Gastrocnemius medialis (tissue), 4 donors: Measurements from ENCODE around the gene SLC25A52. TPM values are rescaled to one million over a fixed set of nuclear protein-coding genes. Genes with fewer than 3 reads are reported as not detected.

ENCODE experiments used
- ATAC-seq, 2 donors: fragments of 150-250 bp; one replicate each; pipeline ENCODE4 v1.9.1; 2016
- DNase-seq, 2 donors: peaks; one replicate each; pipeline ENCODE4 v3.0.0-alpha.2; 2019
- H3K27ac ChIP-seq, 4 donors: fragments of 200-600 bp; sonication (generic); 1 replicate in 1 of 4; 2 replicates in 3 of 4; pipeline ENCODE4 v1.5.1; 2016 to 2018; ENCODE audit warnings: mild to moderate bottlenecking in 2 of 4, moderate library complexity in 1 of 4
- H3K27me3 ChIP-seq, 3 donors: fragments of 200-600 bp; sonication (generic) in 2 of 3; 1 replicate in 1 of 3; 2 replicates in 2 of 3; pipeline versions ENCODE4 v1.5.1 to v1.6.0; 2016 to 2019; ENCODE audit warnings: mild to moderate bottlenecking in 1 of 3, moderate library complexity in 1 of 3
- H3K36me3 ChIP-seq, 2 donors: fragments of 200-600 bp; sonication (generic) in 1 of 2; one replicate each; pipeline ENCODE4 v1.5.1; 2017 to 2018
- H3K4me1 ChIP-seq, 2 donors: fragments of 200-600 bp; sonication (generic) in 1 of 2; one replicate each; pipeline ENCODE4 v1.5.1; 2016 to 2017; ENCODE audit warnings: mild to moderate bottlenecking in 2 of 2
- H3K4me3 ChIP-seq, 4 donors: fragments of 200-600 bp; sonication (generic) in 3 of 4; 1 replicate in 1 of 4; 2 replicates in 3 of 4; pipeline ENCODE4 v1.5.1; 2016 to 2019; ENCODE audit warnings: mild to moderate bottlenecking in 2 of 4
- H3K9me3 ChIP-seq, 3 donors: fragments of 200-600 bp; sonication (generic) in 2 of 3; 1 replicate in 1 of 3; 2 replicates in 2 of 3; pipeline ENCODE4 v1.5.1; 2016 to 2019
- CTCF ChIP-seq, 5 experiments: fragments of 450-650 bp in 3 of 5; fragments of 200-600 bp in 2 of 5; sonication (generic) in 2 of 5; IDR thresholded peaks in 4 of 5; conservative IDR thresholded peaks in 1 of 5; 1 replicate in 4 of 5; 2 replicates in 1 of 5; pipeline ENCODE4 v1.5.1; 2016 to 2019; ENCODE audit warnings: antibody characterized with exemption in 5 of 5, mild to moderate bottlenecking in 3 of 5, moderate library complexity in 3 of 5
- POLR2A ChIP-seq, 2 donors: fragments of 450-650 bp; IDR thresholded peaks; one replicate each; pipeline ENCODE4 v1.6.1; 2017; ENCODE audit warnings: antibody characterized with exemption in 2 of 2, mild to moderate bottlenecking in 2 of 2, moderate library complexity in 2 of 2
- in situ Hi-C, 4 donors: fragments of 200-750 bp; cut with MboI; loops; one replicate each; pipeline versions ENCODE4 v1.15.0 to v1.8.0; 2017; ENCODE audit warnings: low sequenced_read_pairs in 4 of 4
- intact Hi-C: fragments of 100-400 bp; cut with DNase I; formaldehyde crosslinking; loops from one replicate; pipeline ENCODE4 v1.15.1; 2023; ENCODE audit warnings: low total_unique reads
- total RNA-seq, 4 donors: library from RNA; depleted of rRNA; stranded (reverse); fragments of >200 nt; gene quantifications; one replicate each; pipeline versions ENCODE4 v1.1.0 to v1.2.3, GENCODE V29; 2016

SLC25A52 gene
- total RNA-seq, 4 donors from 2014 or later = not detected

DNA sequence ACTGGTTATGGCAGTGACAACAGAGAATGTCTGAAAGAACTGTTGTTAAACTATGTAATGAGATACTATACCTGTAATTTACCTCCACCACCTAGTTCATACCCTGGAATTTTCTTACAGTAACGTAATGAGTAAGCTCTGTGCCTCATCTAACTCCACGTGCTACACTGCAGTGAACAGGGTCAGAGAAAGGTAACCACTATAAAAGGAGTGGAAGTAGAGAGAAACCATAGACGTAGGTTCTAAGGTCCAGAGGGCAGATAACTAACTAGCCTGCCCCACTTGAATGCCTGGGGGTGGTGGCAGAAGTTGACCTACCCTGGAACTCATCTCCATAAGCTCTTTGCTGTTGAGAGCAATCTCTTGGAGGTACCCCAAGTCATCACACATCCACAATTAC lies 44.3 kb downstream of the SLC25A52 start:
- TF ChIP-seq CTCF (IDR thresholded peaks at IDR 0.05 in 4 of 5, conservative IDR thresholded peaks at IDR 0.05 in 1 of 5) (no peak), POLR2A (IDR thresholded peaks at IDR 0.05) (no peak)
- DNase-seq (no peak), ATAC-seq (no peak)
- intact Hi-C loops (no loop called here), in situ Hi-C loops (loop anchor here in 2 of 4 donors (5.0 to 10.0 kb wide), 2 partner anchors 154 to 162 kb away; no protein-coding TSS in a partner anchor)
- Histone ChIP-seq H3K9me3 (no peaks in the 10 kb centered on the region), H3K27ac (no peak overlapping the region), H3K4me3 (no peak overlapping the region), H3K27me3 (no peaks in the 10 kb centered on the region), H3K4me1 (no peaks in the 10 kb centered on the region), H3K36me3 (no peaks in the 10 kb centered on the region)

GRCh38 chr18:31711365-31712172 lies 49.1 kb downstream of the SLC25A52 start:
- Histone ChIP-seq H3K27me3 (no peaks in the 10 kb centered on the region), H3K9me3 (no peaks in the 10 kb centered on the region), H3K4me1 (no peaks in the 10 kb centered on the region), H3K27ac (no peak overlapping the region), H3K36me3 (no peaks in the 10 kb centered on the region), H3K4me3 (no peak overlapping the region)
- in situ Hi-C loops (loop anchor here in 1 of 4 donors (10.0 kb wide), 1 partner anchor 157 kb away; no protein-coding TSS in a partner anchor), intact Hi-C loops (no loop called here)
- DNase-seq (no peak), ATAC-seq (no peak)
- TF ChIP-seq CTCF (IDR thresholded peaks at IDR 0.05 in 4 of 5, conservative IDR thresholded peaks at IDR 0.05 in 1 of 5) = no peak
- no peak for TF ChIP-seq POLR2A (IDR thresholded peaks at IDR 0.05)

- H3K9me3 ChIP-seq = no peaks in the 10 kb centered on the region
- DNase-seq (no peak), ATAC-seq (no peak)
- intact Hi-C loops (no loop called here), in situ Hi-C loops (loop anchor here in 1 of 4 donors (10.0 kb wide), 1 partner anchor 156 kb away; no protein-coding TSS in a partner anchor)
- no peaks in the 10 kb centered on the region for H3K36me3 ChIP-seq
- no peaks in the 10 kb centered on the region for H3K27me3 ChIP-seq
- no peak overlapping the region for H3K4me3 ChIP-seq
- H3K4me1 ChIP-seq = no peaks in the 10 kb centered on the region
- no peak for TF ChIP-seq POLR2A (IDR thresholded peaks at IDR 0.05)
- no peak for TF ChIP-seq CTCF (IDR thresholded peaks at IDR 0.05 in 4 of 5, conservative IDR thresholded peaks at IDR 0.05 in 1 of 5)
- no peak overlapping the region for H3K27ac ChIP-seq
Measured at GRCh38 chr18:31710826-31711225, 49.9 kb downstream of the SLC25A52 start.

Other genes starting within 250 kb of the SLC25A52 start
- gene TTR, start 169.0 kb downstream of the SLC25A52 start, total RNA-seq = 1 to 10 TPM in 2 of 4 donors, not detected in 2; 1.4 to 4.4 TPM
- 1 to 10 TPM in 3 of 4 donors, under 1 TPM in 1; 0.85 to 2.9 (median 1.9) TPM for gene B4GALT6, start 76.3 kb downstream of the SLC25A52 start, total RNA-seq
- gene TRAPPC8, start 182.2 kb upstream of the SLC25A52 start, total RNA-seq = 10 to 100 TPM; 29.8 to 40.7 (median 39.1) TPM